ENCODE results near the gene NFE2. TPM values are rescaled to one million over a fixed set of nuclear protein-coding genes. Genes with fewer than 3 reads are reported as not detected.

Gene NFE2
- total RNA-seq, 1 donor = 1.4 TPM

GRCh38 chr12:54296393-54297099, 4.3 kb downstream of the NFE2 start:
- Histone ChIP-seq H3K27ac (ENCODE audit: low read depth, low read length) (no peak overlapping the region), H3K79me2 (ENCODE audit: insufficient read depth, low read length) (no peaks in the 10 kb centered on the region), H4K20me1 (ENCODE audit: insufficient read depth, low read length) (peaks cover 3% of the 10 kb centered on the region), H3K27me3 (ENCODE audit: insufficient read depth, low read length) (peaks cover 4% of the 10 kb centered on the region), H3K4me3 (ENCODE audit: insufficient read depth, low read length) (no peak overlapping the region), H3K36me3 (ENCODE audit: insufficient read depth, low read length) (no peaks in the 10 kb centered on the region), H2AFZ (ENCODE audit: low read length) (no peak overlapping the region), H3K4me1 (ENCODE audit: insufficient read depth, low read length) (peaks cover 20% of the 10 kb centered on the region), H3K4me2 (ENCODE audit: insufficient read depth, low read length) (no peak overlapping the region), H3K9me3 (ENCODE audit: low read depth, low read length) (no peaks in the 10 kb centered on the region)
- TF ChIP-seq CTCF (IDR thresholded peaks at IDR 0.05; ENCODE audit: extremely low read depth, low read depth, low read length) = no peak
- DNase-seq (ENCODE audit: insufficient read length, low spot score, missing footprints) = peak; percentile 45

GRCh38 chr12:54294953-54295566, 5.8 kb downstream of the NFE2 start:
- H3K9me3 ChIP-seq (ENCODE audit: low read depth, low read length) = no peaks in the 10 kb centered on the region
- H2AFZ ChIP-seq (ENCODE audit: low read length) = no peak overlapping the region
- DNase-seq (ENCODE audit: insufficient read length, low spot score, missing footprints) = peak; percentile 46
- H3K4me3 ChIP-seq (ENCODE audit: insufficient read depth, low read length) = no peak overlapping the region
- peaks cover 7% of the 10 kb centered on the region for H3K4me1 ChIP-seq (ENCODE audit: insufficient read depth, low read length)
- no peak overlapping the region for H3K4me2 ChIP-seq (ENCODE audit: insufficient read depth, low read length)
- H3K27me3 ChIP-seq (ENCODE audit: insufficient read depth, low read length) = peaks cover 4% of the 10 kb centered on the region
- H4K20me1 ChIP-seq (ENCODE audit: insufficient read depth, low read length) = peaks cover 3% of the 10 kb centered on the region
- no peaks in the 10 kb centered on the region for H3K36me3 ChIP-seq (ENCODE audit: insufficient read depth, low read length)
- H3K79me2 ChIP-seq (ENCODE audit: insufficient read depth, low read length) = no peaks in the 10 kb centered on the region
- TF ChIP-seq CTCF (IDR thresholded peaks at IDR 0.05; ENCODE audit: extremely low read depth, low read depth, low read length) = no peak
- no peak overlapping the region for H3K27ac ChIP-seq (ENCODE audit: low read depth, low read length)

GRCh38 chr12:54294152-54294952, 6.5 kb downstream of the NFE2 start:
- H3K79me2 ChIP-seq (ENCODE audit: insufficient read depth, low read length) = no peaks in the 10 kb centered on the region
- H3K36me3 ChIP-seq (ENCODE audit: insufficient read depth, low read length) = no peaks in the 10 kb centered on the region
- no peak overlapping the region for H2AFZ ChIP-seq (ENCODE audit: low read length)
- peak; percentile 89 for TF ChIP-seq CTCF (IDR thresholded peaks at IDR 0.05; ENCODE audit: extremely low read depth, low read depth, low read length)
- H3K9me3 ChIP-seq (ENCODE audit: low read depth, low read length) = no peaks in the 10 kb centered on the region
- no peak overlapping the region for H3K27ac ChIP-seq (ENCODE audit: low read depth, low read length)
- peaks cover 4% of the 10 kb centered on the region for H3K27me3 ChIP-seq (ENCODE audit: insufficient read depth, low read length)
- H3K4me3 ChIP-seq (ENCODE audit: insufficient read depth, low read length) = no peak overlapping the region
- H3K4me2 ChIP-seq (ENCODE audit: insufficient read depth, low read length) = no peak overlapping the region
- peak; percentile 89 for DNase-seq (ENCODE audit: insufficient read length, low spot score, missing footprints)
- H3K4me1 ChIP-seq (ENCODE audit: insufficient read depth, low read length) = peaks cover under 1% of the 10 kb centered on the region
- peaks cover 3% of the 10 kb centered on the region for H4K20me1 ChIP-seq (ENCODE audit: insufficient read depth, low read length)

- no peak for TF ChIP-seq CTCF (IDR thresholded peaks at IDR 0.05; ENCODE audit: extremely low read depth, low read depth, low read length)
These were observed 7.9 kb downstream of the NFE2 start for GRCh38 chr12:54292931-54293241.

More at GRCh38 chr12:54292931-54293241, 7.9 kb downstream of the NFE2 start:
- Histone ChIP-seq H3K79me2 (ENCODE audit: insufficient read depth, low read length) (no peaks in the 10 kb centered on the region), H3K27me3 (ENCODE audit: insufficient read depth, low read length) (no peaks in the 10 kb centered on the region), H3K4me2 (ENCODE audit: insufficient read depth, low read length) (no peak overlapping the region), H3K36me3 (ENCODE audit: insufficient read depth, low read length) (peaks cover 5% of the 10 kb centered on the region), H2AFZ (ENCODE audit: low read length) (no peak overlapping the region), H3K27ac (ENCODE audit: low read depth, low read length) (no peak overlapping the region), H3K4me1 (ENCODE audit: insufficient read depth, low read length) (no peaks in the 10 kb centered on the region), H4K20me1 (ENCODE audit: insufficient read depth, low read length) (peaks cover under 1% of the 10 kb centered on the region), H3K9me3 (ENCODE audit: low read depth, low read length) (no peaks in the 10 kb centered on the region), H3K4me3 (ENCODE audit: insufficient read depth, low read length) (no peak overlapping the region)
- DNase-seq (ENCODE audit: insufficient read length, low spot score, missing footprints) = peak; percentile 17

All from osteoblast (primary cell).